Right cardiac atrium (tissue), 5 donors: ENCODE measurements around the gene TAF11L6. TPM values are rescaled to one million over a fixed set of nuclear protein-coding genes. Genes with fewer than 3 reads are reported as not detected.
A peak's percentile ranks its signal among the peaks of the same experiment; 100 is the strongest.
"Not testable (repeated sequence)": the region's sequence is repeated elsewhere in the genome, so short reads cannot be mapped to it uniquely, and the experiment has no call there.

Experiments used
- ATAC-seq, 2 donors: fragments of 200-7000 bp; cut with Tn5 transposase; one replicate each; pipeline versions ENCODE4 v1.8.0 to v1.9.1; 2020; ENCODE audit warnings: moderate library complexity in 2 of 2, mild to moderate bottlenecking in 1 of 2
- DNase-seq, 3 donors: peaks; one replicate each; pipeline ENCODE4 v3.0.0-alpha.2; 2020
- H3K27ac ChIP-seq: one replicate; pipeline ENCODE4 v1.5.1; 2013; ENCODE audit warnings: mild to moderate bottlenecking, low read length, control low read depth, moderate library complexity
- H3K27me3 ChIP-seq: one replicate; pipeline ENCODE4 v1.6.1; 2013; ENCODE audit not compliant: control insufficient read depth, insufficient read depth
- H3K4me1 ChIP-seq: one replicate; pipeline ENCODE4 v1.6.1; 2013; ENCODE audit warnings: low read length; ENCODE audit not compliant: control insufficient read depth, insufficient read depth
- H3K4me3 ChIP-seq: one replicate; pipeline ENCODE4 v1.5.1; 2013; ENCODE audit warnings: low read length, control low read depth
- H3K9me3 ChIP-seq: one replicate; pipeline ENCODE4 v1.6.1; 2013; ENCODE audit warnings: low read length; ENCODE audit not compliant: control insufficient read depth
- WGBS: extraction: QIAGEN DNeasy Blood & Tissue Kit; methylation state at CpG from one replicate; pipeline ENCODE4 v1.1.7; 2013; 5-methylcytosine and 5-hydroxymethylcytosine counted together
- intact Hi-C, 4 donors: fragments of 100-400 bp; cut with DNase I; formaldehyde crosslinking; loops; one replicate each; pipeline versions ENCODE4 v1.11.0 to v1.14.0; 2022 to 2023
- polyA plus RNA-seq: library from polyadenylated mRNA; stranded (reverse); fragments of 200-250 nt; gene quantifications from one replicate; pipeline ENCODE4 v1.2.3, GENCODE V29; 2013
- total RNA-seq, 4 donors: library from RNA; stranded (reverse); fragmentation: NEBNext Ultra II Directional; extraction: Animal tissue kit (Norgen Biotek cat#: 25700); gene quantifications; one replicate each; pipeline ENCODE4 v1.2.1, GENCODE V29; 2021
- donor health status: healthy with polysubstance abuse.
- donor health status: DM: no; HTN: yes; CAD: no.
- donor health status: DM: no; HTN: no; CAD: no.
- donor health status: DM: no; HTN: yes; CAD: no; lungs with severe emphysema.
- donor health status: DM: yes; HTN: yes; CAD: no.

Gene TAF11L6
- total and polyA plus RNA-seq, 5 donors = not detected

GRCh38 chr5:17518067-17518466 lies 10.4 kb upstream of the TAF11L6 start, which contains the start of gene TAF11L3:
Gene TAF11L3 (plus strand): TSS chr5:17518367.
- DNase-seq, ATAC-seq, intact Hi-C loops, H3K27me3 ChIP-seq, H3K4me3 ChIP-seq, H3K9me3 ChIP-seq, H3K27ac ChIP-seq, H3K4me1 ChIP-seq: not testable (repeated sequence)
- WGBS = no CpG with 5 or more reads among the region's 15 CpGs

- DNase-seq = peak in 1 of 3 donors; percentile 42
- H3K4me3 ChIP-seq, ATAC-seq, H3K9me3 ChIP-seq, intact Hi-C loops, H3K27me3 ChIP-seq, H3K27ac ChIP-seq, H3K4me1 ChIP-seq: not testable (repeated sequence)
- 92% methylated on average over 8 of the region's 14 CpGs for WGBS
These were observed 9.0 kb upstream of the TAF11L6 start for GRCh38 chr5:17519508-17519907.

GRCh38 chr5:17521501-17521900 lies 7.0 kb upstream of the TAF11L6 start, which contains the start of gene TAF11L4:
Gene TAF11L4 (plus strand): TSS chr5:17521801.
- intact Hi-C loops = not testable (repeated sequence)

GRCh38 chr5:17524935-17525334 lies 3.5 kb upstream of the TAF11L6 start, which contains the start of gene TAF11L5:
Gene TAF11L5 (plus strand): TSS chr5:17525235.
- DNase-seq, H3K27me3 ChIP-seq, intact Hi-C loops, H3K4me3 ChIP-seq, ATAC-seq, H3K9me3 ChIP-seq, H3K27ac ChIP-seq, H3K4me1 ChIP-seq: not testable (repeated sequence)
- no CpG with 5 or more reads among the region's 15 CpGs for WGBS

More at GRCh38 chr5:17521501-17521900, 7.0 kb upstream of the TAF11L6 start, which contains the start of gene TAF11L4:
- not testable (repeated sequence) for H3K27ac ChIP-seq, DNase-seq, H3K27me3 ChIP-seq, H3K9me3 ChIP-seq, H3K4me1 ChIP-seq, ATAC-seq, H3K4me3 ChIP-seq
- no CpG with 5 or more reads among the region's 15 CpGs for WGBS

- WGBS = 92% methylated on average over 9 of the region's 17 CpGs
- H3K4me1 ChIP-seq, DNase-seq: not testable (repeated sequence)
These were observed 2.0 kb upstream of the TAF11L6 start for GRCh38 chr5:17526504-17526903.

More at GRCh38 chr5:17526504-17526903, 2.0 kb upstream of the TAF11L6 start:
- H3K27ac ChIP-seq, H3K9me3 ChIP-seq, ATAC-seq, H3K4me3 ChIP-seq, intact Hi-C loops, H3K27me3 ChIP-seq: not testable (repeated sequence)

Other genes with a start within 250 kb of the TAF11L6 start
- not detected for gene TAF11L2, start 30.4 kb upstream of the TAF11L6 start, total RNA-seq
- gene TAF11L2, start 30.4 kb upstream of the TAF11L6 start, polyA plus RNA-seq = not detected
- not detected for gene TAF11L3, start 10.3 kb upstream of the TAF11L6 start, total RNA-seq
- gene TAF11L3, start 10.3 kb upstream of the TAF11L6 start, polyA plus RNA-seq = not detected
- gene TAF11L4, start 6.9 kb upstream of the TAF11L6 start, total RNA-seq = not detected
- not detected for gene TAF11L4, start 6.9 kb upstream of the TAF11L6 start, polyA plus RNA-seq
- not detected for gene TAF11L5, start 3.4 kb upstream of the TAF11L6 start, total RNA-seq
- gene TAF11L5, start 3.4 kb upstream of the TAF11L6 start, polyA plus RNA-seq = not detected
- not detected for gene TAF11L7, start 57.1 kb downstream of the TAF11L6 start, total RNA-seq
- not detected for gene TAF11L7, start 57.1 kb downstream of the TAF11L6 start, polyA plus RNA-seq
- gene TAF11L8, start 62.3 kb downstream of the TAF11L6 start, total RNA-seq = not detected
- not detected for gene TAF11L8, start 62.3 kb downstream of the TAF11L6 start, polyA plus RNA-seq
- not detected for gene TAF11L9, start 65.7 kb downstream of the TAF11L6 start, total RNA-seq
- gene TAF11L9, start 65.7 kb downstream of the TAF11L6 start, polyA plus RNA-seq = not detected
- not detected for gene TAF11L10, start 69.2 kb downstream of the TAF11L6 start, total RNA-seq
- not detected for gene TAF11L10, start 69.2 kb downstream of the TAF11L6 start, polyA plus RNA-seq
- not detected for gene TAF11L11, start 75.5 kb downstream of the TAF11L6 start, total RNA-seq
- not detected for gene TAF11L11, start 75.5 kb downstream of the TAF11L6 start, polyA plus RNA-seq
- gene TAF11L12, start 81.7 kb downstream of the TAF11L6 start, total RNA-seq = not detected
- not detected for gene TAF11L12, start 81.7 kb downstream of the TAF11L6 start, polyA plus RNA-seq
- not detected for gene TAF11L13, start 103.4 kb downstream of the TAF11L6 start, total RNA-seq
- gene TAF11L13, start 103.4 kb downstream of the TAF11L6 start, polyA plus RNA-seq = not detected
- not detected for gene TAF11L14, start 105.8 kb downstream of the TAF11L6 start, total RNA-seq
- gene TAF11L14, start 105.8 kb downstream of the TAF11L6 start, polyA plus RNA-seq = not detected